K562 (cell line): ENCODE data around the gene SPATS2. TPM values are rescaled to one million over a fixed set of nuclear protein-coding genes. Genes with fewer than 3 reads are reported as not detected.

Experiments
- CC2D1A ChIP-seq: fragments of 450-650 bp; IDR thresholded peaks from 2 replicates; pipeline ENCODE4 v1.6.1; 2017; ENCODE audit warnings: mild to moderate bottlenecking
- CTBP1 ChIP-seq: fragments of 450-650 bp; IDR thresholded peaks from 2 replicates; pipeline ENCODE4 v1.6.1; 2016; ENCODE audit warnings: borderline replicate concordance
- CTCFL ChIP-seq: IDR thresholded peaks from 2 replicates; pipeline ENCODE4 v1.6.1; 2011; ENCODE audit warnings: borderline replicate concordance, low read depth, mild to moderate bottlenecking, moderate library complexity, low read length; ENCODE audit not compliant: insufficient read depth, poor library complexity, severe bottlenecking
- E4F1 ChIP-seq: fragments of 250-450 bp; sonication (Bioruptor Pico); IDR thresholded peaks from 2 replicates; pipeline ENCODE4 v1.5.0; 2021; ENCODE audit warnings: mild to moderate bottlenecking, borderline replicate concordance
- ELF2 ChIP-seq: fragments of 250-450 bp; sonication (Bioruptor Pico); IDR thresholded peaks from 2 replicates; pipeline ENCODE4 v1.5.0; 2021; ENCODE audit warnings: mild to moderate bottlenecking
- ETS2 ChIP-seq: IDR thresholded peaks from 2 replicates; pipeline ENCODE4 v1.6.1; 2016; ENCODE audit warnings: borderline replicate concordance, missing genetic modification characterization, mild to moderate bottlenecking, moderate library complexity, missing compliant biosample characterization; ENCODE audit not compliant: poor library complexity, severe bottlenecking
- FOXK2 ChIP-seq, 2 experiments: fragments of 450-650 bp; IDR thresholded peaks in 1 of 2; conservative IDR thresholded peaks in 1 of 2; 2 replicates each; pipeline ENCODE4 v1.6.1; 2016; ENCODE audit warnings: low read depth in 2 of 2, mild to moderate bottlenecking in 1 of 2
- KAT2B ChIP-seq: IDR thresholded peaks from one replicate; pipeline ENCODE4 v1.6.1; 2012; ENCODE audit warnings: low read depth, mild to moderate bottlenecking, control low read depth, inconsistent platforms, low read length, moderate library complexity
- KLF13 ChIP-seq: fragments of 450-650 bp; IDR thresholded peaks from 2 replicates; pipeline ENCODE4 v1.6.1; 2016; ENCODE audit warnings: missing genetic modification characterization, low read depth, mild to moderate bottlenecking, missing compliant biosample characterization, moderate library complexity, borderline replicate concordance
- MCM3 ChIP-seq: fragments of 450-650 bp; IDR thresholded peaks from 2 replicates; pipeline ENCODE4 v1.6.1; 2016
- POLR2AphosphoS5 ChIP-seq: IDR thresholded peaks from 2 replicates; pipeline ENCODE4 v1.6.1; 2011; ENCODE audit warnings: mild to moderate bottlenecking, low read depth, low read length, moderate library complexity; ENCODE audit not compliant: control insufficient read depth, insufficient read depth
- POLR2B ChIP-seq: fragments of 450-650 bp; IDR thresholded peaks from 2 replicates; pipeline ENCODE4 v1.6.1; 2018; ENCODE audit warnings: low read depth; ENCODE audit not compliant: partially characterized antibody
- PPARD ChIP-seq: fragments of 250-450 bp; sonication (Bioruptor Pico); IDR thresholded peaks from 2 replicates; pipeline ENCODE4 v1.8.0; 2022; ENCODE audit warnings: inconsistent platforms, mild to moderate bottlenecking, moderate library complexity
- SMC3 ChIP-seq: conservative IDR thresholded peaks from 2 replicates; pipeline ENCODE4 v1.6.1; 2011; ENCODE audit warnings: low read depth, low read length, improper control_type of control experiment; ENCODE audit not compliant: insufficient read depth
- TCF7L2 ChIP-seq: fragments of 150-350 bp; IDR thresholded peaks from 2 replicates; pipeline ENCODE4 v1.6.1; 2016; ENCODE audit warnings: low read depth, mild to moderate bottlenecking, low read length, moderate library complexity
- ZNF511 ChIP-seq: sonication (generic); formaldehyde crosslinking; IDR thresholded peaks from 2 replicates; pipeline ENCODE4 v1.8.0; 2022; ENCODE audit warnings: mild to moderate bottlenecking, missing genetic modification reagents
- polyA plus RNA-seq, 8 experiments: library from polyadenylated mRNA; depleted of rRNA in 4 of 8; stranded (reverse) in 5 of 8; unstranded in 3 of 8; fragments of >200 nt; fragmentation: Nextera tagmentation in 2 of 8; fragmentation: Illumina TruSeq in 1 of 8; extraction: Ambion mirVana in 2 of 8; extraction: Trizol in 1 of 8; gene quantifications; 2 replicates each; pipeline versions ENCODE4 v1.2.1 to v1.2.3, GENCODE V29; 2011 to 2014; ENCODE audit warnings: inconsistent platforms in 1 of 8, missing spikeins in 1 of 8
- total RNA-seq, 7 experiments: library from RNA; depleted of rRNA in 6 of 7; stranded (reverse); fragments of >200 nt in 6 of 7; fragmentation: Illumina TruSeq in 2 of 7; extraction: Trizol in 2 of 7; gene quantifications; 2 replicates each; pipeline versions ENCODE4 v1.2.1 to v1.2.3, GENCODE V29; 2011 to 2021; ENCODE audit warnings: low replicate concordance in 1 of 7

Gene SPATS2
- total and polyA plus RNA-seq, 9 of the 15 experiments (the other 6 are each of a cell fraction or from before 2014, with no cell fraction given) = 5.4 to 48.2 (median 17.5) TPM

GRCh38 chr12:49331380-49332222 lies 35.7 kb upstream of the SPATS2 start (continued):
- TF ChIP-seq POLR2AphosphoS5 = no peak
- TF ChIP-seq SMC3 = peak; percentile 65
- TF ChIP-seq ETS2 (tag) = no peak
- no peak for TF ChIP-seq E4F1 (CRISPR knock-in tag)
- TF ChIP-seq KAT2B = no peak
- peak; percentile 10 for TF ChIP-seq CTCFL
- TF ChIP-seq FOXK2 (conservative IDR thresholded peaks at IDR 0.05 in 1 of 2, IDR thresholded peaks at IDR 0.05 in 1 of 2; ENCODE audit: low read depth in 2 of 2) = peak; percentile 22 to 37; a peak in 1 of 4 replicates
- no peak for TF ChIP-seq TCF7L2
- TF ChIP-seq POLR2B = peak; percentile 34
- TF ChIP-seq CTBP1 = peak; percentile 19; the same call in 1 of the 2 replicates
- peak; percentile 96 for TF ChIP-seq KLF13
- TF ChIP-seq CC2D1A = peak; percentile 25; the same call in 1 of the 2 replicates
- no peak for TF ChIP-seq ELF2 (CRISPR knock-in tag)
- no peak for TF ChIP-seq ZNF511 (CRISPR knock-in tag)
- TF ChIP-seq PPARD = no peak
- no peak for TF ChIP-seq MCM3
